Prostate gland (tissue), 2 donors: ENCODE measurements around the gene MMP19. TPM values are rescaled to one million over a fixed set of nuclear protein-coding genes. Genes with fewer than 3 reads are reported as not detected.
"Not testable (repeated sequence)": the region's sequence is repeated elsewhere in the genome, so short reads cannot be mapped to it uniquely, and the experiment has no call there.

Experiments used
- DNase-seq: peaks from one replicate; pipeline ENCODE4 v3.0.0-alpha.2; 2019; ENCODE audit warnings: low spot score
- H3K27ac ChIP-seq, 2 donors: fragments of 200-600 bp; sonication (generic); 2 replicates each; pipeline ENCODE4 v1.5.1; 2017 to 2019
- H3K27me3 ChIP-seq: fragments of 200-600 bp; sonication (generic); replicated peaks from 2 replicates; pipeline ENCODE4 v1.5.1; 2019; ENCODE audit not compliant: insufficient read depth
- H3K36me3 ChIP-seq, 2 donors: fragments of 200-600 bp; sonication (generic); 1 replicate in 1 of 2; 2 replicates in 1 of 2; pipeline versions ENCODE4 v1.5.1 to v1.8.1; 2017 to 2019
- H3K4me1 ChIP-seq: fragments of 200-600 bp; sonication (generic); replicated peaks from 2 replicates; pipeline ENCODE4 v1.5.1; 2019
- H3K4me3 ChIP-seq, 2 donors: fragments of 200-600 bp; sonication (generic); 2 replicates each; pipeline ENCODE4 v1.5.1; 2017 to 2019
- H3K9me3 ChIP-seq: fragments of 200-600 bp; sonication (generic); 2 replicates; pipeline ENCODE4 v1.5.1; 2017
- POLR2A ChIP-seq: fragments of 450-650 bp; IDR thresholded peaks from one replicate; pipeline ENCODE4 v1.6.1; 2016; ENCODE audit warnings: antibody characterized with exemption, mild to moderate bottlenecking
- POLR2AphosphoS5 ChIP-seq: sonication (generic); formaldehyde crosslinking; IDR thresholded peaks from one replicate; pipeline ENCODE4 v1.6.1; 2017; ENCODE audit warnings: antibody characterized with exemption
- WGBS: methylation state at CpG from one replicate; pipeline ENCODE4 v1.1.5; 2018; 5-methylcytosine and 5-hydroxymethylcytosine counted together
- intact Hi-C: fragments of 100-400 bp; cut with DNase I; formaldehyde crosslinking; loops from one replicate; pipeline ENCODE4 v1.14.2; 2022
- total RNA-seq, 2 donors: library from RNA; depleted of rRNA; stranded (reverse); fragments of >200 nt; gene quantifications; one replicate each; pipeline ENCODE4 v1.1.0, GENCODE V29; 2016
- TF ChIP-seq, protein P1 (sequence below), 4 experiments: fragments of 200-600 bp in 2 of 4; fragments of 450-650 bp in 2 of 4; sonication (generic) in 2 of 4; IDR thresholded peaks; 1 replicate in 3 of 4; 2 replicates in 1 of 4; pipeline ENCODE4 v1.5.1; 2016 to 2019; ENCODE audit warnings: antibody characterized with exemption in 4 of 4, mild to moderate bottlenecking in 2 of 4, moderate library complexity in 2 of 4

MMP19 gene
- total RNA-seq, 2 donors from 2014 or later: 0.46 to 2.6 TPM

DNA sequence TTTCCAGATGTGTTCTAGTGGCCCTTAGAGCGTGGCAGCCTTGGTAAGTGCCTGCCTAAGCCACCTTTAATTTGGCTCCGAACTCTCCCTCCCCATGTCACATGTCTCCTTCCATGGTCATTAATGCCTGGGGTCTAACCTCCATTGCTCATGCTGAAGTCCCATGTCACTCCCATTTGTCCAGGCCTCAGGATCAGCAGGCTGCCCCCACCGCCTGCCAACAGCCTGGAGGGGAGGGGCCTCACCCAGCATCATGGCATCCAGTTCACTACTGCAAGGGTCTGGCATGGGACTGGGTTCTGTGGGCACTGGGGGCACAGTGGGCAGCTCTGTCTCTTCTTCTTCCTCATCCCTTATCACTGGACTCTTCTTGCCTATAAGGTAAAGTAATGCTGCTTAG, 4.4 kb downstream of the MMP19 start:
- intact Hi-C loops: no loop called here
- no peak overlapping the region for H3K27ac ChIP-seq
- no peak overlapping the region for H3K4me3 ChIP-seq
- no peaks in the 10 kb centered on the region for H3K36me3 ChIP-seq
- WGBS: 97% methylated on average over 3 of the region's 3 CpGs
- DNase-seq: no peak
- TF ChIP-seq POLR2AphosphoS5 (no peak), POLR2A (no peak)
- TF ChIP-seq, protein P1, sequence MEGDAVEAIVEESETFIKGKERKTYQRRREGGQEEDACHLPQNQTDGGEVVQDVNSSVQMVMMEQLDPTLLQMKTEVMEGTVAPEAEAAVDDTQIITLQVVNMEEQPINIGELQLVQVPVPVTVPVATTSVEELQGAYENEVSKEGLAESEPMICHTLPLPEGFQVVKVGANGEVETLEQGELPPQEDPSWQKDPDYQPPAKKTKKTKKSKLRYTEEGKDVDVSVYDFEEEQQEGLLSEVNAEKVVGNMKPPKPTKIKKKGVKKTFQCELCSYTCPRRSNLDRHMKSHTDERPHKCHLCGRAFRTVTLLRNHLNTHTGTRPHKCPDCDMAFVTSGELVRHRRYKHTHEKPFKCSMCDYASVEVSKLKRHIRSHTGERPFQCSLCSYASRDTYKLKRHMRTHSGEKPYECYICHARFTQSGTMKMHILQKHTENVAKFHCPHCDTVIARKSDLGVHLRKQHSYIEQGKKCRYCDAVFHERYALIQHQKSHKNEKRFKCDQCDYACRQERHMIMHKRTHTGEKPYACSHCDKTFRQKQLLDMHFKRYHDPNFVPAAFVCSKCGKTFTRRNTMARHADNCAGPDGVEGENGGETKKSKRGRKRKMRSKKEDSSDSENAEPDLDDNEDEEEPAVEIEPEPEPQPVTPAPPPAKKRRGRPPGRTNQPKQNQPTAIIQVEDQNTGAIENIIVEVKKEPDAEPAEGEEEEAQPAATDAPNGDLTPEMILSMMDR (IDR thresholded peaks at IDR 0.05): no peak
- no peaks in the 10 kb centered on the region for H3K27me3 ChIP-seq
- H3K4me1 ChIP-seq: no peaks in the 10 kb centered on the region
- no peaks in the 10 kb centered on the region for H3K9me3 ChIP-seq

DNA sequence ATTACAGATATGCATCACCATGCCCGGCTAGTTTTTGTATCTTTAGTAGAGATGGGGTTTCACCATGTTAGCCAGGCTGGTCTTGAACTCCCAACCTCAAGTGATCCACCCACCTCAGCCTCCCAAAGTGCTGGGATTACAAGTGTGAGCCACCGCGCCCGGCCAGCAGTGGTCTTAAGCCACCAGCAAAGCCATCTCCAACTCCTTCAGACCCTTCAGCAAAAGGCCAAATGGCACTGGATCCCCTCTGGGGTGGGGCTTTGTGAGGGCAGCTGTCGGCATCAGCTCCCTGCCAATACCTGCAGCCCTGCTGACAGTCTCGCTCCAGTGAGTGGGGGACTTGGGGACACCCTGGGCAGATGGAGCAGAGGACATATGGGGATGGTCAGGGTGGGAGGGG, 8.3 kb downstream of the MMP19 start:
- intact Hi-C loops: not testable (repeated sequence)

DNA sequence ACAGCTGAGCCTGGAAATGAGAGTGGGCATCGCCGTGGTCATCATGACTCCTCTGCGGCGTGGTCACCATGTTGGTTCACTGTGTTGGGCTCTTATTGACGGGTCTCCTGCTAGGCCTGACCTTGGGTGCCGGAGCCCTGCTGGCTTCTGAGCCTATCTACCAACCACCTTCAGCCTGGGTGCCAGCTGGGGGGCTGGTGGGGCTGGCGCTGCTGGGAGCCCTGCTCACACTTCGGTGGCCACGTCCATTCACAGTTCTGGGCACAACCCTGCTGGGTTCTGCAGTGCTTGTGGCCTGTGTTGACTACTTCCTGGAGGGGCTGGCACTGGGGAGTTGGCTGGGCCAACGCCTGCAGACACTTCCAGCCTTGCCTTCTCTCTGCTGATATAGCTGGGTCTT, 9.7 kb downstream of the MMP19 start:
- no peak for DNase-seq
- H3K27ac ChIP-seq: no peak overlapping the region
- H3K4me1 ChIP-seq: peaks cover 4% of the 10 kb centered on the region
- H3K9me3 ChIP-seq: no peaks in the 10 kb centered on the region
- TF ChIP-seq, protein P1 (IDR thresholded peaks at IDR 0.05): no peak
- no peak for TF ChIP-seq POLR2A
- TF ChIP-seq POLR2AphosphoS5: no peak
- 95% methylated on average over 10 of the region's 10 CpGs for WGBS
- H3K4me3 ChIP-seq: no peak overlapping the region
- intact Hi-C loops: no loop called here
- H3K27me3 ChIP-seq: no peaks in the 10 kb centered on the region
- H3K36me3 ChIP-seq: no peaks in the 10 kb centered on the region

More for the DNA sequence above, 8.3 kb downstream of the MMP19 start:
- not testable (repeated sequence) for H3K4me1 ChIP-seq, H3K4me3 ChIP-seq, DNase-seq, H3K27me3 ChIP-seq, H3K9me3 ChIP-seq, H3K27ac ChIP-seq, H3K36me3 ChIP-seq
- WGBS: 72% methylated on average over 6 of the region's 6 CpGs

DNA sequence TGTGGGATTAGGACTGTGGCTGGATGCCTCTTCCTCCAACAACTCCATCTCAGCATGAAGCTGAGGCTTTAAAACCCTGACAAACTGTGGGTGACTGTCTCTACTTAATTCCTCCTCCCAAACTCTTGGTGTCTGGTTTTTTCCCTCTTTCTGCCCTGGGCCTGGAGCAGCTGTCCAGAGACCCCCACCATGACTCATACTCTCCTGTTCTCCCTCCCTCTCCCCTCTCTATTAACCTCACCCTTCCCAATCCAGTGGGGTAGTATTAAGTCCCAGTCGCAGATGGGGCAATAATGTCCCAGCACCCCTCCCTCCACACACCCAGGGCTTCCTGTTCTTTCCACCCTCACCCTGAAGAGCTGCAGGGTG, 11.3 kb downstream of the MMP19 start:
- peak overlapping the region; percentile 82 to 96 for H3K27ac ChIP-seq
- DNase-seq: no peak
- H3K4me1 ChIP-seq: peaks cover 12% of the 10 kb centered on the region
- peak overlapping the region; percentile 52 to 88 for H3K4me3 ChIP-seq
- H3K9me3 ChIP-seq: no peaks in the 10 kb centered on the region
- no peaks in the 10 kb centered on the region for H3K27me3 ChIP-seq
- WGBS: 9% methylated on average over 1 of the region's 1 CpG
- TF ChIP-seq, protein P1 (IDR thresholded peaks at IDR 0.05): no peak
- TF ChIP-seq POLR2AphosphoS5 (no peak), POLR2A (no peak)
- no peaks in the 10 kb centered on the region for H3K36me3 ChIP-seq
- intact Hi-C loops: loop anchor here (2.0 kb wide), 1 partner anchor 95 kb away; the partner anchor contains the start of gene PYM1

DNA sequence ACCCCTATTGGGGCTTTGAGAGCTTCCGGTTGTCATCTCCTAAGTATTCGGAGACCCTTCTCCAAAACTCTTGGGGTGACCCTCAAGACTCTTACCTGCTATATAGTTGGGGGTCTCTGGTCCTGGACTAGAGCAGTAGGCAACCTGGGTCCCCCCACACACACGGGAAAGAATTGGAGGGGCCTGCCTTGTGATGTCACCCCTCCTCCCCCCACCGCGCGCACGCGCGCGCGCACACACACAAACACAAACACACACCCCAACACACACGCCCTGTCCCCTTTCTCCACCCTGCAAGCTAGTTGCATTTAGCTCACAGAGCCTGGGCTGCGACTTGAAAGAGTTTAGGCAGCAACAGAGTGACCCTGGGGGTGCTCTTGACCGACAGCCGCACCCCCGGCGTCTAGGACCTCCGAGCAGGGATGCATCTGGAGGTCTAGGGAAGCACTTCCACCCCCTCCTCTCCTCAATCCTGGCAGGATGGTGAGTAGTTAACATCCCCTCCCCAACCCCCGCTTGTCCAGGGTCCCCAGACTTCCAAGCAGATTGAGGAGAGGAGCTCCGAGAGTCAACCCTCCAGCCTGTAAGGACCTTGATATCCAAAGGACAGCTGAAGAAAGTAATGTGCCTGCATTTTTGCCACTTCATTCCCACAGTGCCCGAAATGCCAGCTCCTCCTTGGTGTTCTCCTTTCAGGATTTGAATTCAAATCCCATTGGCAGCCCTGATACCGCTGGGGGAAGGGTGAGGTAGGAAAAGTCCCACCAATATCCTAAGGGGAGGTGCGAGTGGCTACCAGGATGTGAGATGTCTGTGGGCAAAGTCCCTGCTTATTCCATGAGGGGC, 11.9 kb downstream of the MMP19 start:
- DNase-seq: peak; percentile 69
- H3K4me1 ChIP-seq: peaks cover 12% of the 10 kb centered on the region
- peak overlapping the region; percentile 82 to 96 for H3K27ac ChIP-seq
- peak overlapping the region; percentile 52 to 88 for H3K4me3 ChIP-seq
- no peaks in the 10 kb centered on the region for H3K27me3 ChIP-seq
- WGBS: under 1% methylated on average over 23 of the region's 23 CpGs
- TF ChIP-seq POLR2A (peak; percentile 65), POLR2AphosphoS5 (no peak)
- H3K36me3 ChIP-seq: no peaks in the 10 kb centered on the region
- intact Hi-C loops: loop anchor here (2.0 kb wide), 1 partner anchor 96 kb away; the partner anchor contains the start of gene PYM1
- H3K9me3 ChIP-seq: no peaks in the 10 kb centered on the region
